NK-92 (cell line): ENCODE data around the gene ZC3H12A.
"Not testable (repeated sequence)": the region's sequence is repeated elsewhere in the genome, so short reads cannot be mapped to it uniquely, and the experiment has no call there.

Experiments
- DNase-seq: peaks from one replicate; lab custom pipeline; 2025; ENCODE audit not compliant: unreplicated experiment; lab: John Stamatoyannopoulos, UW

Gene ZC3H12A

GRCh38 chr1:37498872-37499617, 24.7 kb downstream of the ZC3H12A start:
- no peak for DNase-seq

DNA sequence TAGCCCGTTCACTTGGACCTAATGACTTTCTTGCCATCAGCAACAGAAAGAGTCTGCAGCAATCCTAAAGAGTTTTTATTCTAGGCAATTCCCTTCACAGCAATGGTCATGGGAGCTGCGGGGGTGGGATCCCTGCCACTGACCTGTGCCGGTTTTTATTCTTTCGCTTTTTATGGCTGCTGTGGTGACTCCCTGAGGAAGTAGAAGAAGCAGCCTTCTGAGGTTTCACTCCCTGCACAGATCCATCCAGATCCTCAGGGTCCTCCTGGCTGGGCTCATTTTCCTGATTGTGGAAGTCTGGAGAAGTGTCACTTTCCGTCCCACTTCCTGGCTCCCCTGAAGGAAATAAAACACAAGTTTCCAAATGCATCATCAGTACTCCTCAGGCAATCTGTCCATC, 27.3 kb downstream of the ZC3H12A start:
- DNase-seq, result no peak

GRCh38 chr1:37502104-37502503, 27.7 kb downstream of the ZC3H12A start:
- no peak for DNase-seq

GRCh38 chr1:37502791-37503190, 28.4 kb downstream of the ZC3H12A start:
- DNase-seq, result not testable (repeated sequence)

DNA sequence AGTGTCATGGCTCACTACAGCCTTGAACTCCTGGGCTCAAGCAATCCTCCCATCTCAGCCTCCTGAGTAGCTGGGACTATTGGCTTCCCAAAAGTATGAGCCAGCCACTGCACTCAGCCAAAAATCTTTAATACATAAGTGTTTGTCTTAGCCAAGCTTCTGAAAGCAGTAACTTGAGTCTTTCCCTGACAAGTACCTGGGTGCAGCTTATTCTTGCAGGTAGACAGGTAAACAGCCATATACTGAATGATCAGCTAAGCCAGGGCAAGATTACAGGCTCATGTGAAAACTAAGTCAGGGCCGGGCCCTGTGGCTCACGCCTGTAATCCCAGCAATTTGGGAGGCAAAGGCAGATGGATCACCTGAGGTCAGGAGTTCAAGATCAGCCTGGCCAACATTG, 32.4 kb downstream of the ZC3H12A start:
- no peak for DNase-seq

DNA sequence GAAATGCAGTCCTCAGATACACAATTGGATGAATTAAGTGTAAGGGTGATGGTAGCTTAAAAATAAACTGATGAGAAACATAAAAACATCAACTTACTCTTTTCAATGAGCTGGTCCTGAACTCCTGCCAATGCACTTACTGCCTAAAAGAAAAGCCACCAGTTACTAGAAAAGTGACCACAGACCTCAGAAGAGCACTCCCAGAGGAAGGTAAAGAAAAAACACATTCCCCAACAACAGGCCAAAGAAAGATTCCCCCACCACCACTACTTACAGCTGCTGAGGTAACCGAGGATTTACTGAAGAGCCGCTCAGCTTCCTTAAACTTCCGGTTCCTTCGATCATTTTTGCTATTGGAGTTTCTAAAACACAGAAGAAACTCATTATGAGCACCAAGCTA, 34.8 kb downstream of the ZC3H12A start:
- no peak for DNase-seq

- no peak for DNase-seq
Measured at GRCh38 chr1:37513795-37514349, 39.5 kb downstream of the ZC3H12A start.

- no peak for DNase-seq
Measured at GRCh38 chr1:37514350-37515184, 40.2 kb downstream of the ZC3H12A start, which contains the start of gene MEAF6. Gene MEAF6 (minus strand): TSS chr1:37514766. CDS start chr1:37514746, 20 bp downstream.

- no peak for DNase-seq
Measured at GRCh38 chr1:37515185-37516034, 41.0 kb downstream of the ZC3H12A start.

GRCh38 chr1:37517569-37517968, 43.2 kb downstream of the ZC3H12A start:
- DNase-seq, result no peak

GRCh38 chr1:37518241-37518640, 43.9 kb downstream of the ZC3H12A start:
- DNase-seq, result not testable (repeated sequence)

DNA sequence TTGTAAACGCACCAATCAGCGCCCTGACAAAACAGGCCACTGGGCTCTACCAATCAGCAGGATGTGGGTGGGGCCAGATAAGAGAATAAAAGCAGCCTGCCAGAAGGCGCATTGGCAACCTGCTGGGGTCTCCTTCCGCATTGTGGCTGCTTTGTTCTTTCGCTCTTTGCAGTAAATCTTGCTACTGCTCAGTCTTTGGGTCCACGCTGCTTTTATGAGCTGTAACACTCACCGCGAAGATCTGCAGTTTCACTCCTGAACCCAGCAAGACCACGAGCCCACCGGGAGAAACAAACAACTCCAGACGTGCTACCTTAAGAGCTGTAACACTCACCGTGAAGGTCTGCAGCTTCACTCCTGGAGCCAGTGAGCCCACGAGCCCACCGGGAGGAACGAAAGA, 44.5 kb downstream of the ZC3H12A start:
- not testable (repeated sequence) for DNase-seq

- no peak for DNase-seq
Measured at GRCh38 chr1:37519613-37520012, 45.2 kb downstream of the ZC3H12A start.

GRCh38 chr1:37529888-37530287, 55.5 kb downstream of the ZC3H12A start:
- not testable (repeated sequence) for DNase-seq

GRCh38 chr1:37532418-37533156, 58.2 kb downstream of the ZC3H12A start:
- not testable (repeated sequence) for DNase-seq

DNA sequence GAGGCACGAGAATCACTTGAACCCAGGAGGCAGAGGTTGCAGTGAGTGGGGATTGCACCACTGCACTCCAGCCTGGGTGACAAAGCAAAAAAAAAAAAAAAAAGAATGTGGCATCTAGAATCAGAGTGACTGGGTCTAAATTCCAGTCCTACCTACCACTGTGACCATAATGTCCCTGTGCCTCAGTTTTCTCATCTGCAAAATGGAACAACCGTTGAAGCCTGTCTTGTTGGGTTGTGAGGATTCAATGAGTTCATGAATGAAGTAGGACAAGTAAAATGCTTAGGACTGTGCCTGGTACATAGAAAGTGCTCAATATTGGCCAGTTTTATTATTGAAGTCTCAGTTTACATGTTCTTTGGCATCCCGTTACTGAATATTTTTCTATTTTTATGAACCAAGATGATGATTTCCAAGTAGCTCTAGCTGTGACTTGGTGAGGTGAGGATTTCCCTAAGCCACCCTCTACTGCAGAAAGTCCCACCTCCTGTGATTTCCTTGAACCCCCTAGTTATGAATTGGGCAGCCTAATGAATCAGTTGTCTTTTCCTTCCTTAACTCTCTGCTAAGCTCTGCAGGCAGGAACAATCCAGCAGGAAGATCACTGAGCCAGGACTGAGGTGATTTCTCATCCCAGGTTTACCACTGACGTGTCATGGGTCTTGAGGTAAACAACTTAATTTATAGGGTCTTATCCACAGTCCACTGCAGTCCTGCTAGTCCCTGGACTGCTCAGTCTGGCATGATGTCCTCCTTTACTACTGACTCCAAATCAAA, 59.1 kb downstream of the ZC3H12A start:
- DNase-seq, result no peak
